Stimulated activated naive CD8-positive, alpha-beta T cell treated with anti-CD3 and anti-CD28 coated beads, Interleukin-15, amount 100 ng/mL, for 72 hours (primary cell): ENCODE measurements around the gene CADPS2.

ENCODE experiments used
- ATAC-seq: fragments of 150-1000 bp; cut with Tn5 transposase; 2 replicates; pipeline ENCODE4 v1.10.0; 2021; ENCODE audit warnings: mild to moderate bottlenecking, moderate library complexity
- DNase-seq, 2 donors: peaks; one replicate each; pipeline ENCODE4 v3.0.0; 2021 to 2022
- H3K27ac Mint-ChIP-seq, 2 donors: one replicate each; pipeline ENCODE4 v1.8.0; 2022; ENCODE audit warnings: mild to moderate bottlenecking in 2 of 2, mixed read lengths in 2 of 2, moderate library complexity in 2 of 2
- H3K27me3 Mint-ChIP-seq: one replicate; pipeline ENCODE4 v1.8.0; 2022; ENCODE audit warnings: mixed read lengths
- H3K4me1 Mint-ChIP-seq: one replicate; pipeline ENCODE4 v1.8.0; 2022; ENCODE audit warnings: mild to moderate bottlenecking, mixed read lengths
- H3K4me3 Mint-ChIP-seq, 2 donors: one replicate each; pipeline ENCODE4 v1.8.0; 2022; ENCODE audit warnings: mild to moderate bottlenecking in 2 of 2, mixed read lengths in 2 of 2, moderate library complexity in 1 of 2
- H3K9me3 Mint-ChIP-seq, 2 donors: one replicate each; pipeline ENCODE4 v1.8.0; 2022; ENCODE audit warnings: mixed read lengths in 2 of 2

CADPS2 gene

DNA sequence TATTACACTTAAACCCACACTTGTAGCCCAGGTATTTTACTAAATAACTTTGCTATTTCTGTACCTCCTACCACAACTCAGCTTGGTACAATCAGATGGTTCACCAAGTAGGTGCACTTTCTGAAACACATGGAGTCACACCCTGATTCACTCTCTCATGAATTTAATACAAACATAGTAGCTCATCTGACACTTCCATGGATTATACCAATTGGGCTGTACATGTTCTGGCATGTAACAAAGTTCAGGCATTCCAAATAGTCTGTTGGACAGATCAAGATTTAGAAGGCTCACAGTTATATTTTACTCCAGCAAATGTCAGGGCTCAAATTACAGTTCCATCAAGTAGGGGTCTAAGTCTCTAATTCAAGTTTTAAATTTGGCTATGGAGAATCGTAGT lies 121.4 kb downstream of the CADPS2 start:
- Mint-ChIP-seq H3K4me1 (no peaks in the 10 kb centered on the region), H3K27ac (no peak overlapping the region), H3K27me3 (no peaks in the 10 kb centered on the region), H3K9me3 (peaks cover 5 to 25% of the 10 kb centered on the region in 2 donors), H3K4me3 (no peak overlapping the region)
- DNase-seq = no peak
- ATAC-seq = no peak

DNA sequence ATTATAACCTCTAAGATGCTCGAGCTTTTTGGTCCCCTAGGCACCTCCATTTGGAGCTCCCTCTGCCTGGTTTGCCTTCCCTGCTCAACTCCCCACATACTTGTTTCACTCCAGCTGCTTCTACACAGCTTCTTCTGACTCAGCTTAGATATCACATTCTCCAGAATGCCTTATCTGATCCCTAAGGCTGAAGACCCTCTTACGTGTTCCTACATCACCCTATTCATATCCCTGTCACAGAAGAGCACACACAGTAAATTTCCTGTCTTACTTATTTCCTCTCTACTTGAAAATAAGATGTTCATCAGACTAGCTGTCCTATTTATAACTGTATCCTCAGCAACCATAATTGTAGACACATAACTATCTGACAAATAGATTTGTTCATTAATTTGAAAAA lies 122.2 kb downstream of the CADPS2 start:
- ATAC-seq (no peak), DNase-seq (no peak)
- no peaks in the 10 kb centered on the region for H3K4me1 Mint-ChIP-seq
- peaks cover 5 to 25% of the 10 kb centered on the region in 2 donors for H3K9me3 Mint-ChIP-seq
- no peak overlapping the region for H3K4me3 Mint-ChIP-seq
- no peaks in the 10 kb centered on the region for H3K27me3 Mint-ChIP-seq
- no peak overlapping the region for H3K27ac Mint-ChIP-seq

DNA sequence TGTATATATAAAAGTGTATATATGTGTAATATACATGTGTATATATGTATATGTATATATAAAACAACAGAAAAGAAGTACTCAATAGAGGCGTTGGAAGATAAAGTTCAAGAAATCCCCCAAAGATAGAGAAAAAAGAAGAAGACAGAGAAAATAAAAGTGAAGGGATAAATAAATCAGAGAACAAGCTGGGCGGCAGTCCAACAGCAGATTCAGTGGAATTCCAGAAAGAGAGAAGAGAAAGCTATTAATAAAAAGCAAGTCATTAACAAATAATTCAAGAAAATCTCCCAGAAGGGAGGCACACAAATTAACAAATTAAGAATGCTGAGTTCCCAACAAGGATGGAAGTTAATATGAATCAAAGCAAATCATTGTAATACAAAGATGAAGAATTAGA lies 124.2 kb downstream of the CADPS2 start:
- H3K9me3 Mint-ChIP-seq = peaks cover 5 to 25% of the 10 kb centered on the region in 2 donors
- ATAC-seq = no peak

DNA sequence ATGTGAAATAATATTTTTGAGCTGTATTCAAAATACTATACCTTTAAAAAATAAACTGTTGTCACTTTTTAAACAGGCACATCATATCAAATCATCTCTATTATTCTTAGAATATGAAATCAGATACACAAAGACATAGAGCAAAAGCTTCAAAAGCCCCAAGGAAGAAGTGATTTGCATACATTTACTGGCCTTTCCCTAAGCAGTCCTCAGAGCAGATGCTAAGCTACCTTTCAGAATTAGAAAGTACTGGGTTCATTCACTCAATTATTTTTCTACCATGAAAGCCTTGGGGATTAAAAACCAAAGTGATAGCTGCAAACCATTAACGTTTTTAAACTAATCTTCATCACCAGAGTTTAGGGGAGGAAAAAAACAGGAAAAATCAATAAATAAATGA lies 127.8 kb downstream of the CADPS2 start:
- Mint-ChIP-seq H3K27ac (no peak overlapping the region), H3K27me3 (no peaks in the 10 kb centered on the region), H3K4me1 (no peaks in the 10 kb centered on the region), H3K4me3 (no peak overlapping the region), H3K9me3 (peaks cover 5 to 13% of the 10 kb centered on the region in 2 donors)
- DNase-seq (no peak), ATAC-seq (no peak)

More for the DNA sequence above, 124.2 kb downstream of the CADPS2 start:
- DNase-seq = no peak
- Mint-ChIP-seq H3K27me3 (no peaks in the 10 kb centered on the region), H3K4me3 (no peak overlapping the region), H3K4me1 (no peaks in the 10 kb centered on the region), H3K27ac (no peak overlapping the region)

DNA sequence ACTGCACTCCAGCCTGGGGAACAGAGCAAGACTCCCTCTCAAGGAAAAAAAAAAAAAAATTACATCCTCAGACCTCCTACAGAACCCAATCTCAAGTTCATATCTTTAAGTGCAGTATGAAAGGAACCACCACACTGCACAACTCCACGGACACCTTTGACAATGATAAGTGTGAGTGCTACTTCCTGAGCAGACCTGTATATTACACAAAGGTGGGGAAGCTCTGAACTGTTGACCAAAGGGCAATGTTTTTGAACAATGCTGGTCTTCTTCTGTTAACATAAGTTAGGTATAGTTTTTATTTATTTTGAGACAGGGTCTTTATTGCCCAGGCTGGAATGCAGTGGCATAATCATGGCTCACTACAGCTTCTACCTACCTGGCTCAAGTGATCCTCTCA lies 129.4 kb downstream of the CADPS2 start:
- Mint-ChIP-seq H3K4me3 (no peak overlapping the region), H3K27ac (no peak overlapping the region), H3K4me1 (no peaks in the 10 kb centered on the region), H3K27me3 (no peaks in the 10 kb centered on the region), H3K9me3 (peaks cover 0 to 2% of the 10 kb centered on the region in 2 donors)
- ATAC-seq = no peak
- no peak for DNase-seq

DNA sequence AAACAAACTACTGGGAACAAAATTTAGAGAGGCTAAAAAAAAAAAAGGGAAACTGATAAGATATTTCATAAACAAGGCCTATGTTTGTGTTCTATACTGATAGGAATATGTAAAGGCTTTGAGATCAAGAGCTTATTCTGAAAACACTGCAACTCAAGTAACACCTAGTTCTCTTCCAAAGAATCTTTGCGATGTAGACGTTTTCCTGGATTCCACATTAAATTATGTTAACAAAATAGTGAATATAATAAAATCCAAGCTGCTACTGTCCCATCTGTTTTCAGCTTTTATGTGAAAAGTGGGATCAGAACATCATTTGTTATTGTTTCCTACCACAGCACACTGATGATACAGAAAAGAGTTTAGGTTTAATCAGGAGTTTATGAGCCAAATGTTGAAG lies 130.6 kb downstream of the CADPS2 start:
- H3K9me3 Mint-ChIP-seq = no peaks in the 10 kb centered on the region
- no peak overlapping the region for H3K27ac Mint-ChIP-seq
- H3K4me3 Mint-ChIP-seq = no peak overlapping the region
- H3K27me3 Mint-ChIP-seq = no peaks in the 10 kb centered on the region
- ATAC-seq (no peak), DNase-seq (no peak)
- H3K4me1 Mint-ChIP-seq = no peaks in the 10 kb centered on the region

DNA sequence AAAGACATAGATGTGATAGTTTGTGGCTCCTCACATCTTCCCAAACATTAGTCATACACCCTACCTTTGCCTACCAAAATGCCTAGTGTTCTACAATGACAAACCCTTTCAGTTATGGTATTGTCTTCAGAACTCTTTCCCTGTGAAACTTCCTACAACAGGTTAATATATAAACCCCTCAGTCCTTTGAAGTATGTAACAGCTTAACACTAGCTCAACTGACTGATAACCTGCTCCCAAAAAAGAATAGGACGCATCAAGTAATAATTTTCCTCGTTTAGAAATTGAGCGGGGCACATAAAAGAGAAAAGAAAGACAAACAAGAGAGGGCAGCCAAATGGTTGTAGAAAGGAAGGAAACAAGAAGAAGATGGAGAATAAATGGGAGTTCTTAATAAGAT lies 133.7 kb downstream of the CADPS2 start:
- no peak for ATAC-seq
- H3K27ac Mint-ChIP-seq = no peak overlapping the region
- H3K4me3 Mint-ChIP-seq = no peak overlapping the region
- no peaks in the 10 kb centered on the region for H3K27me3 Mint-ChIP-seq
- no peaks in the 10 kb centered on the region for H3K4me1 Mint-ChIP-seq
- H3K9me3 Mint-ChIP-seq = peaks cover 0 to 3% of the 10 kb centered on the region in 2 donors
- DNase-seq = no peak

DNA sequence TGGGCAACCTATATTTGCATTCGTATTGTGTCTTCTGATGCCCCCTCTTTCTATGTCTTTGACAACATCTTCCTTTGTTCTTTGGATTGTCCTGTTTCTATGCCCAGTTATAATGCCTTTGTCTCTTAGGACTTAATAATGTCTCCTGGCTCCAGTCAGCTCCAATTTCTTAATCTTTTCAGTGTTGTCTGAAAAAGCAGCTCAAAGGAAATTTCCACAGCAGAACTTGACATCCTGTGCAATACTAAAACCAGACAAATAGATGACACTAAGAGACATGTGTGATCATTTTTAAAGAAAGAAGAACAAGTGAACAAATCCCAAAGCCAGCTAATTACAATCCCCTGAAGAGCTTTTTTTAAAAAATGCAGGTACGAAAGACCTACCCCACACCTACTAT lies 135.9 kb downstream of the CADPS2 start:
- H3K4me1 Mint-ChIP-seq = no peaks in the 10 kb centered on the region
- ATAC-seq = no peak

DNA sequence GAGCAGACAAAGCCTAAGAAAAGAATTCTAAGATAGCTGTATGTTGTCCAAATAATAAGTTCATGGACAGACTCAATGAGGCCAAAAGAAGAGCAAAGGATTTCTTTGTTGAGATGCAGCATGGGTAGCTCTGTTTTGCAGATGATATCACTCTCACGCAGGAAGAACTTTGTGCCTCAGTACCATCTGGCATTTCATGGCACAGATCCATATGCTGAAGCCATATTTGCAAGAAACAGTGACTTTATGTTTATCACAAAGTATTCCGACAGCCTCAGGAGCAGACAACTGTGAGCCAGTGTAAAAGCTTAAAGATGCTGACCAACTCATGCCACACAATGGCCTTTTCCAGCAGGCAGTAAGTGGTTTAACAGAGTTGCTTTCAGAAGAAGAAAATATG lies 138.1 kb downstream of the CADPS2 start:
- no peak for ATAC-seq
- H3K4me3 Mint-ChIP-seq = no peak overlapping the region
- H3K27me3 Mint-ChIP-seq = no peaks in the 10 kb centered on the region
- peaks cover 3 to 6% of the 10 kb centered on the region in 2 donors for H3K9me3 Mint-ChIP-seq
- no peaks in the 10 kb centered on the region for H3K4me1 Mint-ChIP-seq
- H3K27ac Mint-ChIP-seq = no peak overlapping the region
- DNase-seq = no peak

More for the DNA sequence above, 135.9 kb downstream of the CADPS2 start:
- H3K4me3 Mint-ChIP-seq = no peak overlapping the region
- peaks cover 3 to 6% of the 10 kb centered on the region in 2 donors for H3K9me3 Mint-ChIP-seq
- H3K27me3 Mint-ChIP-seq = no peaks in the 10 kb centered on the region
- no peak for DNase-seq
- H3K27ac Mint-ChIP-seq = no peak overlapping the region

DNA sequence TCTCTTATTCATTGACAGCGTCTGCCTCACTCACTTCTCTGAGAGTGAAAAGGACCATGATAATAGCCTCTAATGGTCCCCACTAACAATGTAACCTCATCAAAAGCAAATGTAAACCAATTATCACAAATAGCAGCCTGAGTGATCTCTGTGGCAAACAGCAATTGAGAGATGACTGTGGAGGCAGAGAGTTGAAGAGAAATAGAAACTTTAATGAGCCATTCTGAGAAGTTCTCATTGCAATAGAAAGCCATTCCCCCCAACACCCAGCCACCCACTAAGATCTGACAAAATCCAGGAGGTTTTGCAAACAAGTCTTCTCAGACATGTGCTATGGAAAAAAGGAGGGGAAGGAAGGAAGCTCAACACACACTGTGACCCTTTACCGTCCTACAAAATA lies 139.3 kb downstream of the CADPS2 start:
- Mint-ChIP-seq H3K4me1 (no peaks in the 10 kb centered on the region), H3K9me3 (peaks cover 3 to 6% of the 10 kb centered on the region in 2 donors), H3K27me3 (no peaks in the 10 kb centered on the region), H3K4me3 (no peak overlapping the region), H3K27ac (no peak overlapping the region)
- no peak for DNase-seq
- ATAC-seq = no peak

DNA sequence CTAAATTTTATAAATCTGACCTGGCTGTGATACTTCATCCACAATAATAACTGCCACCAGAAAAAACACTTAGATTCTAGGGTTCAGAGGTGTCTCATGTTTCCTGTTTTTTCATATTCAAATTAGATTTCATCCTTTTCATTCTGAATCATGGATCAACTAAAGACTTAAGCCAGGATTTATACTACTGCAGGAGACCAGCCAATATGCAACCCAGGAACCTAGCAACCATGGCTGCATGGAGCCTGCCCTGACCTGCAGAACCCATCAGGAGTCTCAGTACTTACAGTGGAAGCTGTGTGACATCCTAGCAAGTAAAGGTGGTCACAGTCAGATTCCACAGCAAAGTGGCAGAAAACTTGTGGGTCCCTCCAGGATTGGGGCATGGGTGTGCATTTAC lies 143.0 kb downstream of the CADPS2 start:
- ATAC-seq (no peak), DNase-seq (no peak)
- peaks cover 0 to 8% of the 10 kb centered on the region in 2 donors for H3K9me3 Mint-ChIP-seq
- H3K4me3 Mint-ChIP-seq = no peak overlapping the region
- H3K27me3 Mint-ChIP-seq = no peaks in the 10 kb centered on the region
- no peak overlapping the region for H3K27ac Mint-ChIP-seq
- H3K4me1 Mint-ChIP-seq = no peaks in the 10 kb centered on the region

DNA sequence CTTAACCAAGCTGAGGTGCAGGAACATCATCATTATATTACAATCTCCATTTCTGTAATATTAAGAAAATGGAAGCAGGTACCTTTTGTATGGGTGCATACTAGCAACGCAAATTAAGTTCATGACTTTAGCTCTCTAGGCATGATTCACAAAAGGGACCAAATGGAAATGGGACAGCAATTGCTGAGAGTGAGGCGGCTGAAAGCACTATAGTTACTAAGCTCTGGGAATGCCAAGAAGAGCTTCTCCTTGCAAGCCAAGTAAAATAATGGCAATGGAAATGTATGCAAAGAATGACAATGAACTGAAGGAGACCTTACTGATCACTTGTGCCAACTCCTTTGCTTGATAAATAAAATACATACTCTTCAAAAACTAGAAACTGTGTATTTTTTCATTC lies 147.3 kb downstream of the CADPS2 start:
- H3K4me3 Mint-ChIP-seq = no peak overlapping the region
- ATAC-seq (no peak), DNase-seq (no peak)
- H3K9me3 Mint-ChIP-seq = peaks cover 0 to 8% of the 10 kb centered on the region in 2 donors
- no peaks in the 10 kb centered on the region for H3K27me3 Mint-ChIP-seq
- H3K4me1 Mint-ChIP-seq = no peaks in the 10 kb centered on the region
- H3K27ac Mint-ChIP-seq = no peak overlapping the region

DNA sequence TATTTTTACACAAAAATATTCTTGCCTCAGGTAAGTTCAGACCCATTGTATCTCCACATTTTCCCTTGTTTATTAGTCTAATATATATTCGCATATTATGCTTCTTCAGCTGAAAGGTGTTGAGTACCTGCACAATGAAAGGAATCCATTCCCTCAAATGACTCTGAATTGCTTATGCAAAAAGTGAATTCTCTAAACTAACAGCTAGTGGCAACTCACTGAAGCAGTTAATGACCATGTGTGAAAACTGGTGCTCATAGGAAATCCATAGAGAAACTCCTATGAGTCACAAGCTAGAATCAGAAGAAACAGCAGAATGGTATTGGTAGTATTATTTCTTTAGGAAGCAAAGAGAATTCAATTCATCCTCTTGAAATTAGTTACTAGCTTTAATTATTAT lies 150.1 kb downstream of the CADPS2 start:
- no peak for ATAC-seq
- H3K27me3 Mint-ChIP-seq = no peaks in the 10 kb centered on the region
- H3K4me3 Mint-ChIP-seq = no peak overlapping the region
- H3K27ac Mint-ChIP-seq = no peak overlapping the region
- H3K9me3 Mint-ChIP-seq = peaks cover 0 to 8% of the 10 kb centered on the region in 2 donors
- no peak for DNase-seq
- no peaks in the 10 kb centered on the region for H3K4me1 Mint-ChIP-seq

DNA sequence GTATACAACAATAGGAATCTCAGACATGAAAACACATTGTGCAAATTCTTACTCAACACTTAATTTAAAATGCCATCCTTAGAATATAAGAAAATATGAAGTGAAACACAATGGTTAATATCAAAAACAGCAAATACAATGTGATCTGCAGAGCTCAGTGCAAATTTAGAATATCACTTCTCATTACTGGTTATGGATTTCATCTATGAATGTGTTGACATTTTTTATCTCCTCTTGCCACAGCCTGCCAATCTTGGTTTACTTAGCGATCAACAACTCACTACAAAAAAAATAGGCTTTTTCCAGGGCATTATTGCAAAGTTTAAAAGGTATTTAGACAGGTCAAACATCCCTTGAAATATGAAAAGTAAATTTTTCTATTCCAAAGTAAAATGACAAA lies 158.5 kb downstream of the CADPS2 start:
- ATAC-seq (no peak), DNase-seq (no peak)
- H3K27ac Mint-ChIP-seq = no peak overlapping the region
- H3K27me3 Mint-ChIP-seq = no peaks in the 10 kb centered on the region
- H3K4me1 Mint-ChIP-seq = no peaks in the 10 kb centered on the region
- no peak overlapping the region for H3K4me3 Mint-ChIP-seq
- H3K9me3 Mint-ChIP-seq = peaks cover 0 to 4% of the 10 kb centered on the region in 2 donors

DNA sequence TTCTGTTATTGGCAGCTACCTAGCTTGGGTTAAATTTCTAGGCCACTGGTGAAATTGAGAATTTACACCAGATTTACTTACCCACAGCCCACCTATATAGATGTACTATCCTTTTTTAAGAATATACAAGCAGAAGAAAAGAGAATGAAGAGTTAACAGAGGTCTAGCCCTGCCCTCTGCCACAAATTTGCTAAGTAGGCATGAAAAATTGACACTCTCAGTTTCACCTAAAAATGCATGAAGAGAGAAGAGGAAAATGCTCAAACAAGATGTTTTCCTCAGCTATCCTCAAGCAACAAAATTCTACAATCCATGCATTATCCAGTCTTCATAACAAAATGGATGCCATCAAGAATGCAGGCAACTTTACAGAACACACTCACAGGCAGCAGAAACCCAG lies 158.9 kb downstream of the CADPS2 start:
- Mint-ChIP-seq H3K27me3 (no peaks in the 10 kb centered on the region), H3K4me3 (no peak overlapping the region), H3K27ac (no peak overlapping the region), H3K4me1 (no peaks in the 10 kb centered on the region), H3K9me3 (peaks cover 0 to 4% of the 10 kb centered on the region in 2 donors)
- ATAC-seq (no peak), DNase-seq (no peak)

DNA sequence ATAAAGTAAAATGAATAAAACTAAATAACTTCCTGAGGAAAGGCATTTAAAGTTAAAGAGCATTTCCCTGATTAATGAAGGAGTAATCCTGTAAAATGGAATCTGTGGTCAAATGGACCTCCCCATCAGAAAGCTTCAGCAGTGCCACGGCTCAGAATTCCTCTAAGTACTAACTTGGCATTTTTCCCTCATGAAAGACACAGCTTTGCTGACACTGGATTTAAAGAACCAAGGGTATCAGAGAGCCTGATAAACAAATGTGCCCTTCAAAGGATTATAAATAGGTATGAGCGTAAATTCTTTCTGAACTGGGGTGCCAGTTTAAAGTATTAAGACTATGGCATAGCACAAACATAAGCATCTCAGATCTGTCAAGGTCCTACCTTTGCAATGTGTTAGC lies 159.4 kb downstream of the CADPS2 start:
- H3K27me3 Mint-ChIP-seq = no peaks in the 10 kb centered on the region
- no peak for ATAC-seq
- no peak overlapping the region for H3K27ac Mint-ChIP-seq

DNA sequence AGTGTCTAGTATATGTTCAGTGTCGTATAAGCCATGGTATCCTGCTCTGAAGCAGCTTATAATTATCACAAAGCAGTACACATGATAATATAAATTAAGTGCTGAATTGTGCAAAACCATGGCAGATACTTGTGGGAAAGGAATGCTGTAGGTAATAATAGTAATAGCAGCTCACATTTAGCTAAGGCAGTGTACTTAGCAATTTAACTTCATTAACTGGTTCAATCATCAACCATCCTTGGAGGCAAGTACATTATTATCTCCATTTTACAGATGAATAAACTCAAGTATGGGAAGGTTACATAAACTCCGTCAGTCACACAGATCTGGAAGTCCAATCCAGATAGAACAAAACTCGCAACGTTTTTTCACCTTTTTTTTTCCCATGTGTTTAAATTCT lies 161.9 kb downstream of the CADPS2 start:
- DNase-seq = no peak
- Mint-ChIP-seq H3K27me3 (no peaks in the 10 kb centered on the region), H3K4me3 (no peak overlapping the region), H3K4me1 (no peaks in the 10 kb centered on the region), H3K9me3 (peaks cover 4 to 7% of the 10 kb centered on the region in 2 donors), H3K27ac (no peak overlapping the region)
- no peak for ATAC-seq

More for the DNA sequence above, 159.4 kb downstream of the CADPS2 start:
- no peak for DNase-seq
- Mint-ChIP-seq H3K9me3 (peaks cover 0 to 4% of the 10 kb centered on the region in 2 donors), H3K4me3 (no peak overlapping the region), H3K4me1 (no peaks in the 10 kb centered on the region)
